ENCODE results near the gene HACD1. TPM values are rescaled to one million over a fixed set of nuclear protein-coding genes. Genes with fewer than 3 reads are reported as not detected.
A peak's percentile ranks its signal among the peaks of the same experiment; 100 is the strongest.

Gene HACD1
- total and polyA plus RNA-seq, 2 of the 4 experiments (the other 2 are of a cell fraction) = 10.0 to 24.9 TPM

- CTCF ChIA-PET = interaction anchor here (0.8 kb wide), 1 partner anchor 22 kb away, joined by 5 read pairs; no protein-coding TSS in a partner anchor
- H4K5ac ChIP-seq (ENCODE audit: low read depth, low read length) = peak overlapping the region; percentile 25; the same call in 1 of the 2 replicates
- dilution Hi-C loops (cut with HindIII; ENCODE audit: low sequenced_read_pairs, unreplicated experiment) (no loop called here), intact Hi-C loops (cut with micrococcal nuclease) (no loop called here), in situ Hi-C loops (cut with MboI; ENCODE audit: low sequenced_read_pairs) (no loop called here)
- no peak overlapping the region for H2AFZ ChIP-seq (replicated peaks; ENCODE audit: low read length, poor library complexity)
- H3K56ac ChIP-seq (ENCODE audit: extremely low read depth, insufficient read depth, low read length) = no peak overlapping the region; the same call in 1 of the 2 replicates
- no peak overlapping the region; the same call in 1 of the 2 replicates for H2BK20ac ChIP-seq (ENCODE audit: low read depth, low read length)
- H2BK120ac ChIP-seq (ENCODE audit: low read depth, low read length) = peak overlapping the region; percentile 63; the same call in 1 of the 2 replicates
- H2BK15ac ChIP-seq (ENCODE audit: low read depth, low read length) = 0 out of 3 replicates have a peak overlapping the region, but pooled peaks have one; percentile 41
- peak overlapping the region; percentile 30; the same call in 1 of the 2 replicates for H3K4me2 ChIP-seq (ENCODE audit: low read depth, low read length)
- no peak overlapping the region for H2AK5ac ChIP-seq (ENCODE audit: low read depth, low read length)
- POLR2A ChIA-PET (ENCODE audit: unreplicated experiment) = no interaction called here
- DNase-seq = peak; percentile 95
- peaks cover 4% of the 10 kb centered on the region for H3K4me1 ChIP-seq (ENCODE audit: control insufficient read depth, insufficient read depth, low read length)
- 0 out of 2 replicates have a peak overlapping the region, but pooled peaks have one; percentile 20 for H3K23ac ChIP-seq (ENCODE audit: low read depth, low read length)
- peak overlapping the region; percentile 100 for H2BK5ac ChIP-seq (ENCODE audit: low read depth, low read length, poor library complexity, severe bottlenecking)
- no peaks in the 10 kb centered on the region for H3K9me3 ChIP-seq (ENCODE audit: control insufficient read depth, insufficient read depth, low read length)
- peak; percentile 81 for ATAC-seq (ENCODE audit: low read depth)
- BruUV-seq (replicated peaks) = no TSS peak
- no peak overlapping the region for H2AK9ac ChIP-seq (replicated peaks; ENCODE audit: low read depth, low read length, poor library complexity)
- peaks cover 4% of the 10 kb centered on the region for H3K36me3 ChIP-seq (ENCODE audit: control insufficient read depth, insufficient read depth, low read length)
- H3K9ac ChIP-seq (ENCODE audit: low read depth, low read length) = 0 out of 2 replicates have a peak overlapping the region, but pooled peaks have one; percentile 17
- H3K79me1 ChIP-seq (ENCODE audit: low read depth in 1 of 2, low read length in 2 of 2) = peaks cover 33 to 51% of the 10 kb centered on the region in 2 experiments
- no peak for TF ChIP-seq RAD21 (IDR thresholded peaks at IDR 0.05; ENCODE audit: low read length)
- TF ChIP-seq USF2 (IDR thresholded peaks at IDR 0.05; ENCODE audit: low read depth, low read length) = peak; percentile 69
- TF ChIP-seq RFX5 (IDR thresholded peaks at IDR 0.05; ENCODE audit: low read depth, low read length) = no peak
- peak; percentile 96 for TF ChIP-seq CEBPB (IDR thresholded peaks at IDR 0.05; ENCODE audit: low read depth, low read length)
- no peak for TF ChIP-seq CTCF (conservative IDR thresholded peaks at IDR 0.05; ENCODE audit: low read depth, low read length)
- TF ChIP-seq FOS (IDR thresholded peaks at IDR 0.05; ENCODE audit: low read depth, low read length) = peak; percentile 81; the same call in 1 of the 2 replicates
- no peak for TF ChIP-seq MXI1 (IDR thresholded peaks at IDR 0.05; ENCODE audit: borderline replicate concordance, low read depth, low read length)
- TF ChIP-seq SMC3 (IDR thresholded peaks at IDR 0.05; ENCODE audit: low read depth, low read length) = no peak
- no peak for TF ChIP-seq POLR2A (IDR thresholded peaks at IDR 0.05; ENCODE audit: low read depth, low read length)
- TF ChIP-seq ELK1 (IDR thresholded peaks at IDR 0.05; ENCODE audit: borderline replicate concordance, low read depth, low read length) = no peak
- no peak for TF ChIP-seq NFE2L2 (IDR thresholded peaks at IDR 0.05; ENCODE audit: low read depth, low read length)
- peaks cover 3% of the 10 kb centered on the region; the same call in 1 of the 2 replicates for H3K9me1 ChIP-seq (ENCODE audit: insufficient read depth, low read length)
- no peak overlapping the region for H3K4me3 ChIP-seq (ENCODE audit: insufficient read depth, low read depth, low read length)
- WGBS, 2 experiments (ENCODE audit: extremely low coverage in 2 of 2, insufficient read length in 1 of 2) = no CpG with 5 or more reads among the region's 4 CpGs
- no peaks in the 10 kb centered on the region for H3K27me3 ChIP-seq (ENCODE audit: control insufficient read depth, insufficient read depth, low read length)
- no peaks in the 10 kb centered on the region for H4K20me1 ChIP-seq (ENCODE audit: insufficient read depth, low read length)
- H3K4ac ChIP-seq (ENCODE audit: low read depth, low read length) = peak overlapping the region; percentile 45; the same call in 1 of the 2 replicates
- H3K18ac ChIP-seq (ENCODE audit: low read depth, low read length) = peak overlapping the region; percentile 63; the same call in 1 of the 2 replicates
- H3K14ac ChIP-seq (replicated peaks; ENCODE audit: low read depth, low read length) = no peak overlapping the region
- H4K8ac ChIP-seq (ENCODE audit: low read depth in 2 of 2, low read length in 2 of 2) = peak overlapping the region; percentile 55 to 63; a peak in 1 of 4 replicates
- no peak overlapping the region for H4K91ac ChIP-seq (ENCODE audit: insufficient read depth, low read depth, low read length)
- peak overlapping the region; percentile 100; the same call in 1 of the 2 replicates for H3K27ac ChIP-seq (ENCODE audit: insufficient read depth, low read length)
Measured at GRCh38 chr10:17665747-17666146, 48.6 kb upstream of the HACD1 start.

All from IMR-90 (cell line).